Endothelial cell of umbilical vein (primary cell): ENCODE data around the gene DPPA4. TPM values are rescaled to one million over a fixed set of nuclear protein-coding genes. Genes with fewer than 3 reads are reported as not detected.

Experiments used
- BruUV-seq: library from RNA; stranded (reverse); fragments of 400-500 nt; replicated peaks from 2 replicates; lab custom pipeline; 2021; lab: Mats Ljungman, UMichigan
- CTCF ChIA-PET: fragments of 300-600, 350-600 bp; sonication (Branson Sonifier 250); formaldehyde crosslinking; loops from one replicate; lab custom pipeline; 2021; ENCODE audit warnings: antibody characterized with exemption, inconsistent platforms; lab: Charles Lee
- POLR2A ChIA-PET: fragments of 300-600, 350-600 bp; sonication (Branson Sonifier 250); formaldehyde crosslinking; loops from one replicate; lab custom pipeline; 2021; ENCODE audit warnings: antibody characterized with exemption, inconsistent platforms; lab: Charles Lee
- DNase-seq: peaks from one replicate; pipeline ENCODE4 v3.0.0-alpha.2; 2011; ENCODE audit warnings: low read depth, low spot score
- FAIRE-seq: peaks from 2 replicates; lab custom pipeline; 2011; peaks lifted over from hg19 to GRCh38; lab: Jason Lieb, UNC
- H2AFZ ChIP-seq: 2 replicates; pipeline ENCODE4 v1.6.0; 2012; ENCODE audit warnings: low read depth, low read length, control low read depth, inconsistent platforms
- H3K27ac ChIP-seq: 2 replicates; pipeline ENCODE4 v1.5.1; 2011; ENCODE audit warnings: low read depth, mild to moderate bottlenecking, control low read depth, low read length, moderate library complexity; ENCODE audit not compliant: insufficient read depth
- H3K27me3 ChIP-seq, 2 experiments: 2 replicates each; pipeline versions ENCODE4 v1.6.0 to v1.6.1; 2011; ENCODE audit warnings: low read length in 2 of 2, mixed read lengths in 1 of 2; ENCODE audit not compliant: control insufficient read depth in 2 of 2, insufficient read depth in 2 of 2
- H3K36me3 ChIP-seq, 2 experiments: 2 replicates in 1 of 2; 3 replicates in 1 of 2; pipeline ENCODE4 v1.5.1; 2011; ENCODE audit warnings: low read length in 2 of 2, mild to moderate bottlenecking in 1 of 2, moderate library complexity in 1 of 2; ENCODE audit not compliant: control insufficient read depth in 2 of 2, insufficient read depth in 2 of 2; ENCODE audit errors: extremely low read depth in 1 of 2
- H3K4me1 ChIP-seq: 3 replicates; pipeline ENCODE4 v1.5.1; 2011; ENCODE audit warnings: mild to moderate bottlenecking, low read length; ENCODE audit not compliant: control insufficient read depth, insufficient read depth; ENCODE audit errors: extremely low read depth
- H3K4me2 ChIP-seq: 2 replicates; pipeline ENCODE4 v1.6.1; 2011; ENCODE audit warnings: low read length, control low read depth, mixed read lengths; ENCODE audit not compliant: insufficient read depth
- H3K4me3 ChIP-seq, 3 experiments: fragments of 200-600 bp in 1 of 3; sonication (generic), shearing (Covaris generic) in 1 of 3; replicated peaks in 1 of 3; 2 replicates each; pipeline ENCODE4 v1.5.1; 2011 to 2016; ENCODE audit warnings: control low read depth in 3 of 3, low read length in 3 of 3, mild to moderate bottlenecking in 2 of 3, inconsistent platforms in 1 of 3, low read depth in 1 of 3, moderate library complexity in 1 of 3; ENCODE audit not compliant: insufficient read depth in 1 of 3
- H3K79me2 ChIP-seq: 2 replicates; pipeline ENCODE4 v1.6.0; 2012; ENCODE audit warnings: low read length, inconsistent platforms; ENCODE audit not compliant: control insufficient read depth, insufficient read depth
- H3K9ac ChIP-seq: replicated peaks from 2 replicates; pipeline ENCODE3; 2011; ENCODE audit warnings: low read length, control low read depth; ENCODE audit not compliant: insufficient read depth; ENCODE audit errors: extremely low read depth
- H3K9me1 ChIP-seq: replicated peaks from 3 replicates; pipeline ENCODE4 v1.6.0; 2011; ENCODE audit warnings: mild to moderate bottlenecking, low read length; ENCODE audit not compliant: control insufficient read depth, insufficient read depth; ENCODE audit errors: extremely low read depth
- H3K9me3 ChIP-seq: replicated peaks from 2 replicates; pipeline ENCODE4 v1.5.1; 2012; ENCODE audit warnings: low read length, inconsistent platforms; ENCODE audit not compliant: control insufficient read depth, insufficient read depth
- H4K20me1 ChIP-seq: replicated peaks from 2 replicates; pipeline ENCODE3; 2011; ENCODE audit warnings: mild to moderate bottlenecking, low read length; ENCODE audit not compliant: control insufficient read depth, insufficient read depth; ENCODE audit errors: extremely low read depth
- EZH2 ChIP-seq: IDR thresholded peaks from 2 replicates; pipeline ENCODE4 v1.6.1; 2012; ENCODE audit warnings: borderline replicate concordance, low read depth, mild to moderate bottlenecking, moderate library complexity, low read length, inconsistent platforms; ENCODE audit not compliant: severe bottlenecking
- FOS ChIP-seq: IDR thresholded peaks from 2 replicates; pipeline ENCODE4 v1.6.1; 2011; ENCODE audit warnings: mild to moderate bottlenecking, low read length, moderate library complexity, borderline replicate concordance; ENCODE audit not compliant: insufficient read depth
- GATA2 ChIP-seq: IDR thresholded peaks from 2 replicates; pipeline ENCODE4 v1.7.0; 2011; ENCODE audit warnings: low read depth, mild to moderate bottlenecking, moderate library complexity, mixed read lengths, low read length; ENCODE audit not compliant: insufficient read length, insufficient read depth
- JUN ChIP-seq: IDR thresholded peaks from 2 replicates; pipeline ENCODE4 v1.6.1; 2011; ENCODE audit warnings: borderline replicate concordance, low read depth; ENCODE audit not compliant: insufficient read length, insufficient read depth
- MYC ChIP-seq: IDR thresholded peaks from one replicate; pipeline ENCODE4 v1.6.1; 2011; ENCODE audit warnings: mild to moderate bottlenecking, low read depth, low read length
- POLR2A ChIP-seq: IDR thresholded peaks from 2 replicates; pipeline ENCODE4 v1.6.1; 2012; ENCODE audit warnings: low read depth, mild to moderate bottlenecking, control low read depth, low read length
- POLR2AphosphoS5 ChIP-seq: IDR thresholded peaks from 2 replicates; pipeline ENCODE4 v1.6.1; 2012; ENCODE audit warnings: low read depth, mild to moderate bottlenecking, control low read depth, low read length, moderate library complexity; ENCODE audit not compliant: insufficient read depth
- dilution Hi-C: fragments of 300-500 bp; cut with MboI; formaldehyde crosslinking; loops from one replicate; pipeline ENCODE4 v1.15.0; 2019; ENCODE audit warnings: low sequenced_read_pairs; ENCODE audit not compliant: extremely low pct_ligation_motif_present
- intact Hi-C: fragments of 100-400 bp; cut with micrococcal nuclease; formaldehyde crosslinking; loops from one replicate; pipeline ENCODE4 v1.10.0; 2022
- polyA plus RNA-seq, 4 experiments: library from polyadenylated mRNA; depleted of rRNA in 3 of 4; stranded (reverse) in 3 of 4; unstranded in 1 of 4; fragments of >200 nt; gene quantifications; 2 replicates each; pipeline versions ENCODE4 v1.2.1 to v1.2.3, GENCODE V29; 2011 to 2012; ENCODE audit warnings: missing spikeins in 1 of 4
- total RNA-seq: library from RNA; stranded (reverse); gene quantifications from 2 replicates; pipeline ENCODE4 v1.2.3, GENCODE V29; 2021
- TF ChIP-seq, protein P1 (sequence below): IDR thresholded peaks from 2 replicates; pipeline ENCODE4 v1.6.1; 2011; ENCODE audit not compliant: insufficient read depth, insufficient read length
- TF ChIP-seq, protein P2 (sequence below), 2 donors: IDR thresholded peaks; 1 replicate in 1 of 2; 2 replicates in 1 of 2; pipeline ENCODE4 v1.5.1; 2011; ENCODE audit warnings: low read length in 2 of 2, mild to moderate bottlenecking in 2 of 2, moderate library complexity in 2 of 2, control low read depth in 1 of 2, inconsistent platforms in 1 of 2, low read depth in 1 of 2; ENCODE audit not compliant: insufficient read depth in 1 of 2; ENCODE audit errors: extremely low read depth in 1 of 2

Gene DPPA4
- total and polyA plus RNA-seq, 2 donors (not counting 3 experiments of a cell fraction or from before 2014, with no cell fraction given): 0.06 TPM; not detected in 1

DNA sequence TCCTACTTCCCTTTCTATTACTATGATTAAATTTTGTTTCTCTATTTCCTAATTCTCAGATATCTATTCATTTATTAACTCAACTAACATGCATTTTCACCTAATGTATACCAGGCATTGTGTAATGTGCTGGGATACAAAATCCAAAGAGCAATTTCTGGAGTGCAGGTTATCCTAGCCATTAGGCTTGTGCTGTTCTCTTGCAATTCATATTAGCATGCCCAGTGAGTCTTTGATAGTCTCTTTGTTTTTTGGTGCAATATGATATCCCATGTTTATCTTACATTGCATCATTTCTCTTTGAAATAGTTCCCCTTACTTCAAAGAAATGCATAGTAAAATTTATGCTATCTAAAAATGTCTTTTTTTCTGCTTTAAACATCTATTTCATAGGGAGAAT is 13.9 kb upstream of the DPPA4 start:
- H3K4me2 ChIP-seq: no peak overlapping the region
- CTCF ChIA-PET: no interaction called here
- H4K20me1 ChIP-seq: no peaks in the 10 kb centered on the region
- no TSS peak for BruUV-seq
- H3K4me3 ChIP-seq: no peak overlapping the region
- no peak overlapping the region for H3K9ac ChIP-seq
- H3K27me3 ChIP-seq: no peaks in the 10 kb centered on the region
- H3K36me3 ChIP-seq: no peaks in the 10 kb centered on the region
- DNase-seq (no peak), FAIRE-seq (no peak)
- dilution Hi-C loops (no loop called here), intact Hi-C loops (no loop called here)
- no peaks in the 10 kb centered on the region for H3K4me1 ChIP-seq
- H3K9me3 ChIP-seq: no peaks in the 10 kb centered on the region
- POLR2A ChIA-PET: no interaction called here
- no peak overlapping the region for H2AFZ ChIP-seq
- no peaks in the 10 kb centered on the region for H3K9me1 ChIP-seq
- H3K79me2 ChIP-seq: no peaks in the 10 kb centered on the region
- no peak overlapping the region for H3K27ac ChIP-seq
- TF ChIP-seq FOS (no peak), JUN (no peak), POLR2AphosphoS5 (no peak), GATA2 (no peak), MYC (no peak), EZH2 (no peak), POLR2A (no peak)
- TF ChIP-seq, protein P1, sequence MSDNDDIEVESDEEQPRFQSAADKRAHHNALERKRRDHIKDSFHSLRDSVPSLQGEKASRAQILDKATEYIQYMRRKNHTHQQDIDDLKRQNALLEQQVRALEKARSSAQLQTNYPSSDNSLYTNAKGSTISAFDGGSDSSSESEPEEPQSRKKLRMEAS: no peak
- TF ChIP-seq, protein P2, sequence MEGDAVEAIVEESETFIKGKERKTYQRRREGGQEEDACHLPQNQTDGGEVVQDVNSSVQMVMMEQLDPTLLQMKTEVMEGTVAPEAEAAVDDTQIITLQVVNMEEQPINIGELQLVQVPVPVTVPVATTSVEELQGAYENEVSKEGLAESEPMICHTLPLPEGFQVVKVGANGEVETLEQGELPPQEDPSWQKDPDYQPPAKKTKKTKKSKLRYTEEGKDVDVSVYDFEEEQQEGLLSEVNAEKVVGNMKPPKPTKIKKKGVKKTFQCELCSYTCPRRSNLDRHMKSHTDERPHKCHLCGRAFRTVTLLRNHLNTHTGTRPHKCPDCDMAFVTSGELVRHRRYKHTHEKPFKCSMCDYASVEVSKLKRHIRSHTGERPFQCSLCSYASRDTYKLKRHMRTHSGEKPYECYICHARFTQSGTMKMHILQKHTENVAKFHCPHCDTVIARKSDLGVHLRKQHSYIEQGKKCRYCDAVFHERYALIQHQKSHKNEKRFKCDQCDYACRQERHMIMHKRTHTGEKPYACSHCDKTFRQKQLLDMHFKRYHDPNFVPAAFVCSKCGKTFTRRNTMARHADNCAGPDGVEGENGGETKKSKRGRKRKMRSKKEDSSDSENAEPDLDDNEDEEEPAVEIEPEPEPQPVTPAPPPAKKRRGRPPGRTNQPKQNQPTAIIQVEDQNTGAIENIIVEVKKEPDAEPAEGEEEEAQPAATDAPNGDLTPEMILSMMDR (IDR thresholded peaks at IDR 0.05; ENCODE audit: extremely low read depth in 1 of 2, insufficient read depth in 1 of 2, low read depth in 1 of 2, low read length in 2 of 2): no peak
